PC-3 (cell line): ENCODE results near the gene BPIFB1. TPM values are rescaled to one million over a fixed set of nuclear protein-coding genes. Genes with fewer than 3 reads are reported as not detected.

Source experiments
- ATAC-seq: fragments of 200-7000 bp; cut with Tn5 transposase; 2 replicates; pipeline ENCODE4 v1.9.1; 2020; ENCODE audit warnings: mild to moderate bottlenecking, moderate library complexity
- BruUV-seq: library from RNA; stranded (reverse); fragments of 400-500 nt; replicated peaks from 2 replicates; lab custom pipeline; 2021; lab: Mats Ljungman, UMichigan
- CTCF ChIA-PET: fragments of 300-600 bp; sonication (Branson Sonifier 250); formaldehyde crosslinking; loops from one replicate; lab custom pipeline; 2022; ENCODE audit warnings: antibody characterized with exemption; lab: Charles Lee
- POLR2A ChIA-PET: fragments of 300-600 bp; sonication (Branson Sonifier 250); formaldehyde crosslinking; loops from one replicate; lab custom pipeline; 2022; ENCODE audit warnings: antibody characterized with exemption; ENCODE audit not compliant: unreplicated experiment; lab: Charles Lee
- DNase-seq: peaks from one replicate; pipeline ENCODE4 v3.0.0-alpha.2; 2015
- H2AFZ ChIP-seq: fragments of 300-600 bp; sonication (generic); 2 replicates; pipeline ENCODE4 v1.6.0; 2016; ENCODE audit warnings: antibody characterized with exemption, low read length
- H3F3A ChIP-seq: fragments of 300-600 bp; sonication (generic); one replicate; pipeline ENCODE4 v1.6.0; 2017; ENCODE audit warnings: antibody characterized with exemption, low read length, control low read depth, mild to moderate bottlenecking; ENCODE audit not compliant: unreplicated experiment
- H3K27ac ChIP-seq: fragments of 300-600 bp; sonication (generic); 2 replicates; pipeline ENCODE4 v1.5.1; 2016; ENCODE audit warnings: mild to moderate bottlenecking, low read length
- H3K27me3 ChIP-seq: fragments of 300-600 bp; sonication (generic); 2 replicates; pipeline ENCODE4 v1.6.1; 2016; ENCODE audit warnings: low read length, mixed read lengths
- H3K36me3 ChIP-seq: fragments of 300-600 bp; sonication (generic); 2 replicates; pipeline ENCODE4 v1.6.1; 2016; ENCODE audit warnings: low read depth, mixed run types, low read length, mixed read lengths
- H3K4me1 ChIP-seq: fragments of 300-600 bp; sonication (generic); 2 replicates; pipeline ENCODE4 v1.5.1; 2016; ENCODE audit warnings: low read length; ENCODE audit not compliant: insufficient read depth
- H3K4me2 ChIP-seq: fragments of 300-600 bp; sonication (generic); 2 replicates; pipeline ENCODE4 v1.6.0; 2016; ENCODE audit warnings: low read length
- H3K4me3 ChIP-seq: fragments of 300-600 bp; sonication (generic); 2 replicates; pipeline ENCODE4 v1.5.1; 2016; ENCODE audit warnings: mild to moderate bottlenecking, low read length, mixed read lengths
- H3K79me2 ChIP-seq: fragments of 300-600 bp; sonication (generic); 2 replicates; pipeline ENCODE4 v1.6.1; 2017; ENCODE audit warnings: low read length, mixed read lengths
- H3K9ac ChIP-seq: fragments of 300-600 bp; sonication (generic); 2 replicates; pipeline ENCODE4 v1.6.0; 2016; ENCODE audit warnings: mild to moderate bottlenecking, low read length
- H3K9me2 ChIP-seq: fragments of 300-600 bp; sonication (generic); replicated peaks from 2 replicates; pipeline ENCODE4 v1.6.1; 2016; ENCODE audit warnings: mixed run types, low read length, mixed read lengths
- H3K9me3 ChIP-seq: fragments of 300-600 bp; sonication (generic); 2 replicates; pipeline ENCODE4 v1.6.1; 2016; ENCODE audit warnings: low read length, mixed read lengths
- H4K20me1 ChIP-seq: fragments of 300-600 bp; sonication (generic); 2 replicates; pipeline ENCODE4 v1.6.1; 2016; ENCODE audit warnings: low read length, mixed read lengths
- CTCF ChIP-seq: fragments of 300-600 bp; sonication (generic); conservative IDR thresholded peaks from 2 replicates; pipeline ENCODE4 v1.5.1; 2017; ENCODE audit warnings: antibody characterized with exemption, low read depth, mild to moderate bottlenecking, low read length
- EZH2 ChIP-seq: fragments of 300-600 bp; sonication (generic); IDR thresholded peaks from one replicate; pipeline ENCODE4 v1.6.1; 2017; ENCODE audit warnings: antibody characterized with exemption, mild to moderate bottlenecking, low read length; ENCODE audit not compliant: unreplicated experiment
- EZH2phosphoT487 ChIP-seq: fragments of 300-600 bp; sonication (generic); IDR thresholded peaks from 2 replicates; pipeline ENCODE4 v1.6.1; 2018; ENCODE audit warnings: mild to moderate bottlenecking, antibody characterized with exemption, low read length, borderline replicate concordance
- intact Hi-C: fragments of 100-400 bp; cut with micrococcal nuclease; formaldehyde crosslinking; loops from 2 replicates; pipeline ENCODE4 v1.9.0; 2023
- total RNA-seq: library from RNA; depleted of rRNA; stranded (reverse); fragments of >200 nt; gene quantifications from 2 replicates; pipeline ENCODE4 v1.2.3, GENCODE V29; 2014

Gene BPIFB1
- total RNA-seq, 1 experiment from 2014 or later = not detected

GRCh38 chr20:33317424-33318095 lies 34.5 kb downstream of the BPIFB1 start:
- Histone ChIP-seq H2AFZ (no peak overlapping the region), H3K9ac (no peak overlapping the region), H3K27me3 (peaks cover 15% of the 10 kb centered on the region), H3K4me2 (no peak overlapping the region), H3K9me2 (no peaks in the 10 kb centered on the region), H3K4me1 (no peaks in the 10 kb centered on the region), H3K79me2 (no peaks in the 10 kb centered on the region), H3K27ac (no peak overlapping the region), H4K20me1 (no peaks in the 10 kb centered on the region), H3K36me3 (no peaks in the 10 kb centered on the region), H3F3A (no peaks in the 10 kb centered on the region), H3K4me3 (no peak overlapping the region), H3K9me3 (no peaks in the 10 kb centered on the region)
- TF ChIP-seq EZH2phosphoT487 (no peak), CTCF (no peak), EZH2 (no peak)
- CTCF ChIA-PET = no interaction called here
- POLR2A ChIA-PET = no interaction called here
- no peak for ATAC-seq
- BruUV-seq = no TSS peak
- no peak for DNase-seq
- intact Hi-C loops = no loop called here

- POLR2A ChIA-PET = no interaction called here
- Histone ChIP-seq H3K79me2 (no peaks in the 10 kb centered on the region), H3K4me2 (no peak overlapping the region), H3K27me3 (peaks cover 15% of the 10 kb centered on the region), H3K27ac (no peak overlapping the region), H3K9me3 (no peaks in the 10 kb centered on the region), H3K9ac (no peak overlapping the region), H3K4me1 (no peaks in the 10 kb centered on the region), H4K20me1 (no peaks in the 10 kb centered on the region), H2AFZ (no peak overlapping the region), H3F3A (no peaks in the 10 kb centered on the region), H3K4me3 (no peak overlapping the region), H3K36me3 (no peaks in the 10 kb centered on the region), H3K9me2 (no peaks in the 10 kb centered on the region)
- intact Hi-C loops = no loop called here
- no peak for ATAC-seq
- no peak for DNase-seq
- BruUV-seq = no TSS peak
- CTCF ChIA-PET = no interaction called here
- TF ChIP-seq CTCF (no peak), EZH2phosphoT487 (no peak), EZH2 (no peak)
Observed at GRCh38 chr20:33318096-33318429, 35.0 kb downstream of the BPIFB1 start.

GRCh38 chr20:33320006-33320405 lies 37.0 kb downstream of the BPIFB1 start:
- no peaks in the 10 kb centered on the region for H3K9me2 ChIP-seq
- no peak overlapping the region for H2AFZ ChIP-seq
- no peak overlapping the region for H3K9ac ChIP-seq
- no peak overlapping the region for H3K4me3 ChIP-seq
- H3K27ac ChIP-seq = no peak overlapping the region
- no peak overlapping the region for H3K4me2 ChIP-seq
- DNase-seq = no peak
- TF ChIP-seq EZH2phosphoT487 (no peak), EZH2 (no peak), CTCF (no peak)
- ChIA-PET CTCF (no interaction called here), POLR2A (no interaction called here)
- BruUV-seq = no TSS peak
- intact Hi-C loops = no loop called here
- H3K4me1 ChIP-seq = no peaks in the 10 kb centered on the region
- peaks cover 15% of the 10 kb centered on the region for H3K27me3 ChIP-seq
- no peak for ATAC-seq
- H3K36me3 ChIP-seq = no peaks in the 10 kb centered on the region
- no peaks in the 10 kb centered on the region for H4K20me1 ChIP-seq
- no peaks in the 10 kb centered on the region for H3K79me2 ChIP-seq
- no peaks in the 10 kb centered on the region for H3K9me3 ChIP-seq
- no peaks in the 10 kb centered on the region for H3F3A ChIP-seq
